PC-9 (cell line): ENCODE data around the gene ZNF75A. TPM values are rescaled to one million over a fixed set of nuclear protein-coding genes. Genes with fewer than 3 reads are reported as not detected.

ENCODE experiments used
- BruUV-seq: library from RNA; stranded (reverse); fragments of 400-500 nt; replicated peaks from 2 replicates; lab custom pipeline; 2021; lab: Mats Ljungman, UMichigan
- CTCF ChIA-PET: fragments of 300-600 bp; sonication (Branson Sonifier 250); formaldehyde crosslinking; loops from one replicate; lab custom pipeline; 2022; ENCODE audit warnings: antibody characterized with exemption; lab: Charles Lee
- POLR2A ChIA-PET: fragments of 300-600 bp; sonication (Branson Sonifier 250); formaldehyde crosslinking; loops from one replicate; lab custom pipeline; 2022; ENCODE audit warnings: antibody characterized with exemption; ENCODE audit not compliant: unreplicated experiment; lab: Charles Lee
- DNase-seq, 2 experiments: peaks; one replicate each; pipeline versions ENCODE4 v3.0.0 to v3.0.0-alpha.2; 2015 to 2022; ENCODE audit warnings: mixed read lengths in 1 of 2
- H2AFZ ChIP-seq: fragments of 200-600 bp; sonication (generic); 2 replicates; pipeline ENCODE4 v1.8.1; 2017; ENCODE audit warnings: antibody characterized with exemption
- H3F3A ChIP-seq: fragments of 200-600 bp; sonication (generic); 2 replicates; pipeline ENCODE4 v1.8.1; 2017; ENCODE audit warnings: antibody characterized with exemption, mild to moderate bottlenecking, low read depth; ENCODE audit not compliant: insufficient read depth
- H3K27ac ChIP-seq: fragments of 200-600 bp; sonication (generic); 2 replicates; pipeline ENCODE4 v1.6.1; 2016; ENCODE audit warnings: mixed run types
- H3K27me3 ChIP-seq: fragments of 200-600 bp; sonication (generic); 2 replicates; pipeline ENCODE4 v1.6.1; 2016; ENCODE audit warnings: low read depth, mixed run types; ENCODE audit not compliant: insufficient read depth
- H3K36me3 ChIP-seq: fragments of 200-600 bp; sonication (generic); 2 replicates; pipeline ENCODE4 v1.6.1; 2016; ENCODE audit warnings: low read depth, mixed run types
- H3K4me1 ChIP-seq: fragments of 200-600 bp; sonication (generic); replicated peaks from 2 replicates; pipeline ENCODE4 v1.6.1; 2016; ENCODE audit warnings: mixed run types; ENCODE audit not compliant: insufficient read depth
- H3K4me2 ChIP-seq: fragments of 200-600 bp; sonication (generic); 2 replicates; pipeline ENCODE4 v1.6.1; 2017; ENCODE audit warnings: mixed run types
- H3K4me3 ChIP-seq: fragments of 200-600 bp; sonication (generic); 2 replicates; pipeline ENCODE4 v1.6.1; 2016; ENCODE audit warnings: mixed run types
- H3K79me2 ChIP-seq: fragments of 200-600 bp; sonication (generic); 2 replicates; pipeline ENCODE4 v1.6.1; 2017; ENCODE audit warnings: low read depth, mixed run types
- H3K9me2 ChIP-seq: fragments of 200-600 bp; sonication (generic); 2 replicates; pipeline ENCODE4 v1.8.1; 2017; ENCODE audit warnings: mild to moderate bottlenecking; ENCODE audit not compliant: insufficient read depth
- H3K9me3 ChIP-seq: fragments of 200-600 bp; sonication (generic); 2 replicates; pipeline ENCODE4 v1.8.1; 2016; ENCODE audit warnings: low read depth; ENCODE audit not compliant: insufficient read depth
- H4K20me1 ChIP-seq: fragments of 200-600 bp; sonication (generic); 2 replicates; pipeline ENCODE4 v1.8.1; 2017; ENCODE audit not compliant: insufficient read depth
- EZH2 ChIP-seq: fragments of 200-600 bp; sonication (generic); IDR thresholded peaks from 2 replicates; pipeline ENCODE4 v1.8.0; 2017; ENCODE audit warnings: antibody characterized with exemption, low read depth
- intact Hi-C: fragments of 100-400 bp; cut with micrococcal nuclease; formaldehyde crosslinking; loops from one replicate; pipeline ENCODE4 v1.10.0; 2022; ENCODE audit not compliant: unreplicated experiment
- total RNA-seq: library from RNA; stranded (reverse); gene quantifications from 2 replicates; pipeline ENCODE4 v1.2.3, GENCODE V29; 2021
- TF ChIP-seq, protein P1 (sequence below): fragments of 200-600 bp; sonication (generic); conservative IDR thresholded peaks from 2 replicates; pipeline ENCODE4 v1.6.1; 2017; ENCODE audit warnings: mixed run types, antibody characterized with exemption, mild to moderate bottlenecking, moderate library complexity

Gene ZNF75A
- total RNA-seq, 1 experiment from 2014 or later: 35.2 TPM

DNA sequence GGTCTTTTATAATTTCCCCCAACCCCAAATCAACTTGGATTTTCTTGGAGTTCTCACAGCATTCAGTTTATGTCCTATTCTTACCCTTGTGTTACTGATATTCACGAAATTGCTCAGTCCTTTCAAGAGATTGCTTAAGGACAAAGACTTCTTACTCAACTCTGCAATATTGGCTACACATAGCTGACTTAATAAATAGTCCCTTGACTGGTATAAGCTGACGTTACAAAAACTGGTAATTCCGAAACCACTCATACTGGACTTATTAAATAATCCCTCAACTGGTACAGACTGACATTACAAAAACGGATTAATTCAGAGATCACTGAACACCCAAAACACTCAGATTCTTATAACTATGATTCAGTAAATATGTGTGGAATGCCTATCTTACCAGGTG lies 927 bp upstream of the ZNF75A start:
- no peak for DNase-seq
- Histone ChIP-seq H3K79me2 (peaks cover 20% of the 10 kb centered on the region), H3K27me3 (no peaks in the 10 kb centered on the region), H3F3A (peaks cover 33% of the 10 kb centered on the region), H4K20me1 (no peaks in the 10 kb centered on the region), H3K4me2 (peak overlapping the region; percentile 89), H3K4me3 (peak overlapping the region; percentile 94), H2AFZ (peak overlapping the region; percentile 89), H3K9me2 (no peaks in the 10 kb centered on the region), H3K4me1 (peaks cover 6% of the 10 kb centered on the region; the same call in 1 of the 2 replicates), H3K27ac (no peak overlapping the region), H3K9me3 (peaks cover 76% of the 10 kb centered on the region), H3K36me3 (peaks cover 67% of the 10 kb centered on the region)
- POLR2A ChIA-PET: interaction anchor here (0.5 kb wide), 1 partner anchor 20 kb away, joined by 3 read pairs; no protein-coding TSS in a partner anchor
- CTCF ChIA-PET: no interaction called here
- TF ChIP-seq, protein P1, sequence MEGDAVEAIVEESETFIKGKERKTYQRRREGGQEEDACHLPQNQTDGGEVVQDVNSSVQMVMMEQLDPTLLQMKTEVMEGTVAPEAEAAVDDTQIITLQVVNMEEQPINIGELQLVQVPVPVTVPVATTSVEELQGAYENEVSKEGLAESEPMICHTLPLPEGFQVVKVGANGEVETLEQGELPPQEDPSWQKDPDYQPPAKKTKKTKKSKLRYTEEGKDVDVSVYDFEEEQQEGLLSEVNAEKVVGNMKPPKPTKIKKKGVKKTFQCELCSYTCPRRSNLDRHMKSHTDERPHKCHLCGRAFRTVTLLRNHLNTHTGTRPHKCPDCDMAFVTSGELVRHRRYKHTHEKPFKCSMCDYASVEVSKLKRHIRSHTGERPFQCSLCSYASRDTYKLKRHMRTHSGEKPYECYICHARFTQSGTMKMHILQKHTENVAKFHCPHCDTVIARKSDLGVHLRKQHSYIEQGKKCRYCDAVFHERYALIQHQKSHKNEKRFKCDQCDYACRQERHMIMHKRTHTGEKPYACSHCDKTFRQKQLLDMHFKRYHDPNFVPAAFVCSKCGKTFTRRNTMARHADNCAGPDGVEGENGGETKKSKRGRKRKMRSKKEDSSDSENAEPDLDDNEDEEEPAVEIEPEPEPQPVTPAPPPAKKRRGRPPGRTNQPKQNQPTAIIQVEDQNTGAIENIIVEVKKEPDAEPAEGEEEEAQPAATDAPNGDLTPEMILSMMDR: no peak
- TF ChIP-seq EZH2: no peak
- intact Hi-C loops: no loop called here
- BruUV-seq: no TSS peak

DNA sequence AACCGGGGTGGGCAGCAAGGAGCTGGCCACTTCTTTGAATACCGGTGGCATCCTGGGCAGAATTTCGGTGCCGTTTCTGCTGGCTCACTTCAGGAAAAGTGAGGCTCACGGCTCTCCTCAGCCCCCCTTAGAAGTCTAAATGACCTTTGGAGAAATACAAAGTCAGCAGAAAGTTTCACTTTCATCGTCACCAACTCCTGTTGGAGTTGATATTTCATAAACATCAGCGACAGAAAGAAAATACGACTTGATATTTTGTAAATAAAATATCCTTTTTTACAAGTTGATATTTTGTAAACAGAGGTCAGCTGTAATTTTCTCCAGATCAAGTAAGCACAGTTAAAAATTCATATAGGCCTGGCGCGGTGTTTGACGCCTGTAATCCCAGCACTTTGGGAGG lies 781 bp downstream of the ZNF75A start:
- Histone ChIP-seq H3K4me2 (peak overlapping the region; percentile 89), H2AFZ (peak overlapping the region; percentile 89), H3K27ac (peak overlapping the region; percentile 73; the same call in 1 of the 2 replicates), H3K79me2 (peaks cover 20% of the 10 kb centered on the region), H3F3A (peaks cover 33% of the 10 kb centered on the region), H3K27me3 (no peaks in the 10 kb centered on the region), H3K9me3 (peaks cover 72% of the 10 kb centered on the region), H3K4me1 (peaks cover 6% of the 10 kb centered on the region; the same call in 1 of the 2 replicates), H3K4me3 (peak overlapping the region; percentile 94), H3K36me3 (peaks cover 65% of the 10 kb centered on the region), H3K9me2 (no peaks in the 10 kb centered on the region), H4K20me1 (no peaks in the 10 kb centered on the region)
- TF ChIP-seq, protein P1: no peak
- no peak for TF ChIP-seq EZH2
- BruUV-seq: no TSS peak
- POLR2A ChIA-PET: no interaction called here
- DNase-seq: no peak
- CTCF ChIA-PET: no interaction called here
- intact Hi-C loops: loop anchor here (5.0 kb wide), 1 partner anchor 96 kb away; the partner anchor contains the start of genes ZNF174 and ZSCAN32

DNA sequence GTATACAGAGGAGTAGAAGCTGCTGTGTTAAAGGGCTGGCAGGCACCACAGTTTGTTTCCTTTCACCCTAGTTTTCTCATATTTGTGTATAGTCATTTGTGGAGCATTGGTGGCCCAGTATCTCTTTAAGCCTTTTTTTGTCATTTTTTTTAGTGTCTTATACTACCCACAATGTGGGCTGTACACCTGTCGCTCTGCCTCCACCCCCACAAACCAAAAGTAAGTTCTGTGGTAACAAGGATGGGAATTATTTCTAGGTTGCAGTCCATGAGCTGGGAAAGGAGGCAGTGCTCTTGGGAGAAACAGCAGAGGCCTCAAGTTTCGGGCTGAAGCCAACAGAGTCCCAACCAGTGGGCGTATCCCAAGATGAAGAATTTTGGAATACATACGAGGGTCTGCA lies 6.2 kb downstream of the ZNF75A start:
- intact Hi-C loops: no loop called here
- no peaks in the 10 kb centered on the region for H3K9me2 ChIP-seq
- TF ChIP-seq, protein P1: no peak
- TF ChIP-seq EZH2: no peak
- 0 out of 2 replicates have a peak, but pooled peaks cover 6% of the 10 kb centered on the region for H3F3A ChIP-seq
- no peak overlapping the region for H3K27ac ChIP-seq
- no peak overlapping the region for H3K4me3 ChIP-seq
- no peak overlapping the region for H3K4me2 ChIP-seq
- peaks cover 12% of the 10 kb centered on the region; the same call in 1 of the 2 replicates for H3K79me2 ChIP-seq
- no peaks in the 10 kb centered on the region for H4K20me1 ChIP-seq
- ChIA-PET CTCF (interaction anchor here (0.7 kb wide), 1 partner anchor 8 kb away, joined by 8 read pairs; no protein-coding TSS in a partner anchor), POLR2A (no interaction called here)
- no peak for DNase-seq
- no peak overlapping the region for H2AFZ ChIP-seq
- H3K27me3 ChIP-seq: no peaks in the 10 kb centered on the region
- H3K4me1 ChIP-seq: no peaks in the 10 kb centered on the region
- H3K36me3 ChIP-seq: peaks cover 60% of the 10 kb centered on the region
- no TSS peak for BruUV-seq
- peaks cover 63% of the 10 kb centered on the region for H3K9me3 ChIP-seq
